ENCODE results near the gene SIGLEC8. TPM values are rescaled to one million over a fixed set of nuclear protein-coding genes. Genes with fewer than 3 reads are reported as not detected.
A peak's percentile ranks its signal among the peaks of the same experiment; 100 is the strongest.
"Not testable (repeated sequence)": the region's sequence is repeated elsewhere in the genome, so short reads cannot be mapped to it uniquely, and the experiment has no call there.

Gene SIGLEC8
- total RNA-seq, 2 experiments from 2014 or later: not detected

- POLR2A ChIA-PET: no interaction called here
- H3K9me3 Mint-ChIP-seq: peaks cover 18% of the 10 kb centered on the region
- H3K4me3 Mint-ChIP-seq: no peak overlapping the region
- CTCF ChIA-PET: no interaction called here
- H3K4me1 Mint-ChIP-seq: peaks cover 28% of the 10 kb centered on the region
- H3K27ac Mint-ChIP-seq: no peak overlapping the region
- peaks cover 4% of the 10 kb centered on the region for H3K36me3 Mint-ChIP-seq (ENCODE audit: low read depth)
- DNase-seq: no peak
- H3K27me3 Mint-ChIP-seq: no peaks in the 10 kb centered on the region
These were observed 7.4 kb downstream of the SIGLEC8 start for GRCh38 chr19:51450730-51451307.

- H3K4me1 Mint-ChIP-seq: peaks cover 28% of the 10 kb centered on the region
- ChIA-PET POLR2A (no interaction called here), CTCF (interaction anchor here (1.1 kb wide), 1 partner anchor 9 kb away, joined by 3 read pairs; no protein-coding TSS in a partner anchor)
- H3K36me3 Mint-ChIP-seq (ENCODE audit: low read depth): peaks cover 4% of the 10 kb centered on the region
- H3K27me3 Mint-ChIP-seq: peaks cover 12% of the 10 kb centered on the region
- H3K27ac Mint-ChIP-seq: peak overlapping the region; percentile 72
- peak overlapping the region; percentile 43 for H3K4me3 Mint-ChIP-seq
- H3K9me3 Mint-ChIP-seq: peaks cover 19% of the 10 kb centered on the region
- peak; percentile 44 for DNase-seq
These were observed 9.7 kb downstream of the SIGLEC8 start for GRCh38 chr19:51448411-51449016.

- no peak overlapping the region for H3K27ac Mint-ChIP-seq
- POLR2A ChIA-PET: no interaction called here
- H3K27me3 Mint-ChIP-seq: peaks cover 14% of the 10 kb centered on the region
- no peak for DNase-seq
- CTCF ChIA-PET: interaction anchor here (1.1 kb wide), 2 partner anchors 9 to 14 kb away, joined by 3 read pairs; no protein-coding TSS in a partner anchor
- peaks cover 33% of the 10 kb centered on the region for H3K4me1 Mint-ChIP-seq
- peak overlapping the region; percentile 43 for H3K4me3 Mint-ChIP-seq
- H3K36me3 Mint-ChIP-seq (ENCODE audit: low read depth): peaks cover 4% of the 10 kb centered on the region
- peaks cover 19% of the 10 kb centered on the region for H3K9me3 Mint-ChIP-seq
These were observed 10.2 kb downstream of the SIGLEC8 start for GRCh38 chr19:51448011-51448410.

- H3K27me3 Mint-ChIP-seq: peaks cover 15% of the 10 kb centered on the region
- H3K4me3 Mint-ChIP-seq; H3K36me3 Mint-ChIP-seq (ENCODE audit: low read depth); POLR2A ChIA-PET; H3K27ac Mint-ChIP-seq; DNase-seq: not testable (repeated sequence)
- H3K9me3 Mint-ChIP-seq: peaks cover 19% of the 10 kb centered on the region
- CTCF ChIA-PET: interaction anchor here (1.1 kb wide), 2 partner anchors 8 to 14 kb away, joined by 3 read pairs; no protein-coding TSS in a partner anchor
- H3K4me1 Mint-ChIP-seq: peaks cover 35% of the 10 kb centered on the region
These were observed 10.7 kb downstream of the SIGLEC8 start for GRCh38 chr19:51447510-51447909.

GRCh38 chr19:51441410-51442390 lies 16.6 kb downstream of the SIGLEC8 start:
- H3K9me3 Mint-ChIP-seq: peaks cover 3% of the 10 kb centered on the region
- POLR2A ChIA-PET: interaction anchor here (0.6 kb wide), 1 partner anchor 695 kb away, joined by 3 read pairs; no protein-coding TSS in a partner anchor
- peak overlapping the region; percentile 57 for H3K4me3 Mint-ChIP-seq
- CTCF ChIA-PET: interaction anchor here (0.7 to 4.6 kb wide), 6 partner anchors 46 to 215 kb away, joined by 3 to 20 read pairs (median 3); partner anchors contain the start of gene VSIG10L
- H3K36me3 Mint-ChIP-seq (ENCODE audit: low read depth): peaks cover under 1% of the 10 kb centered on the region
- peaks cover 23% of the 10 kb centered on the region for H3K27me3 Mint-ChIP-seq
- H3K4me1 Mint-ChIP-seq: peaks cover 45% of the 10 kb centered on the region
- peak; percentile 89 for DNase-seq
- H3K27ac Mint-ChIP-seq: peak overlapping the region; percentile 73

GRCh38 chr19:51440846-51441409 lies 17.3 kb downstream of the SIGLEC8 start:
- Mint-ChIP-seq H3K27ac (peak overlapping the region; percentile 19), H3K36me3 (ENCODE audit: low read depth) (no peaks in the 10 kb centered on the region), H3K27me3 (peaks cover 23% of the 10 kb centered on the region), H3K9me3 (peaks cover 1% of the 10 kb centered on the region), H3K4me3 (peak overlapping the region; percentile 57), H3K4me1 (peaks cover 44% of the 10 kb centered on the region)
- CTCF ChIA-PET: interaction anchor here (1.0 to 4.6 kb wide), 5 partner anchors 20 to 216 kb away, joined by 3 to 20 read pairs (median 3); partner anchors contain the start of gene VSIG10L
- POLR2A ChIA-PET: no interaction called here
- peak; percentile 19 for DNase-seq

GRCh38 chr19:51440052-51440451 lies 18.2 kb downstream of the SIGLEC8 start:
- no peaks in the 10 kb centered on the region for H3K36me3 Mint-ChIP-seq (ENCODE audit: low read depth)
- POLR2A ChIA-PET: no interaction called here
- H3K27ac Mint-ChIP-seq: no peak overlapping the region
- H3K27me3 Mint-ChIP-seq: peaks cover 19% of the 10 kb centered on the region
- CTCF ChIA-PET: interaction anchor here (1.3 to 4.6 kb wide), 5 partner anchors 8 to 102 kb away, joined by 3 to 20 read pairs (median 7); partner anchors contain the start of gene VSIG10L
- peaks cover 44% of the 10 kb centered on the region for H3K4me1 Mint-ChIP-seq
- no peaks in the 10 kb centered on the region for H3K9me3 Mint-ChIP-seq
- no peak for DNase-seq
- H3K4me3 Mint-ChIP-seq: no peak overlapping the region

- H3K4me3 Mint-ChIP-seq: no peak overlapping the region
- H3K36me3 Mint-ChIP-seq (ENCODE audit: low read depth): no peaks in the 10 kb centered on the region
- peak; percentile 59 for DNase-seq
- H3K9me3 Mint-ChIP-seq: no peaks in the 10 kb centered on the region
- H3K27ac Mint-ChIP-seq: no peak overlapping the region
- POLR2A ChIA-PET: no interaction called here
- H3K4me1 Mint-ChIP-seq: peaks cover 44% of the 10 kb centered on the region
- CTCF ChIA-PET: interaction anchor here (1.1 to 4.6 kb wide), 7 partner anchors 9 to 218 kb away, joined by 3 to 20 read pairs (median 4); partner anchors contain the start of gene VSIG10L
- peaks cover 15% of the 10 kb centered on the region for H3K27me3 Mint-ChIP-seq
These were observed 19.2 kb downstream of the SIGLEC8 start for GRCh38 chr19:51439021-51439465.

- H3K4me3 Mint-ChIP-seq: no peak overlapping the region
- peaks cover 10% of the 10 kb centered on the region for H3K4me1 Mint-ChIP-seq
- no peaks in the 10 kb centered on the region for H3K9me3 Mint-ChIP-seq
- ChIA-PET CTCF (no interaction called here), POLR2A (no interaction called here)
- H3K27me3 Mint-ChIP-seq: peaks cover 5% of the 10 kb centered on the region
- no peak for DNase-seq
- no peaks in the 10 kb centered on the region for H3K36me3 Mint-ChIP-seq (ENCODE audit: low read depth)
- no peak overlapping the region for H3K27ac Mint-ChIP-seq
These were observed 23.8 kb downstream of the SIGLEC8 start for GRCh38 chr19:51434456-51434855.

- Mint-ChIP-seq H3K9me3 (no peaks in the 10 kb centered on the region), H3K4me1 (no peaks in the 10 kb centered on the region)
These were observed 25.2 kb downstream of the SIGLEC8 start for GRCh38 chr19:51433043-51433442.

GRCh38 chr19:51431124-51431523 lies 27.1 kb downstream of the SIGLEC8 start:
- ChIA-PET CTCF (interaction anchor here (0.6 kb wide), 1 partner anchor 11 kb away, joined by 3 read pairs; no protein-coding TSS in a partner anchor), POLR2A (no interaction called here)
- Mint-ChIP-seq H3K4me3 (no peak overlapping the region), H3K27ac (no peak overlapping the region), H3K9me3 (no peaks in the 10 kb centered on the region), H3K27me3 (peaks cover 6% of the 10 kb centered on the region), H3K4me1 (no peaks in the 10 kb centered on the region), H3K36me3 (ENCODE audit: low read depth) (no peaks in the 10 kb centered on the region)
- no peak for DNase-seq

More at GRCh38 chr19:51433043-51433442, 25.2 kb downstream of the SIGLEC8 start:
- H3K4me3 Mint-ChIP-seq: no peak overlapping the region
- no peak overlapping the region for H3K27ac Mint-ChIP-seq
- no peak for DNase-seq
- POLR2A ChIA-PET: no interaction called here
- peaks cover 6% of the 10 kb centered on the region for H3K27me3 Mint-ChIP-seq
- CTCF ChIA-PET: interaction anchor here (0.6 to 0.7 kb wide), 2 partner anchors 29 to 121 kb away, joined by 3 to 5 read pairs; no protein-coding TSS in a partner anchor
- H3K36me3 Mint-ChIP-seq (ENCODE audit: low read depth): no peaks in the 10 kb centered on the region

- no peak for DNase-seq
- Mint-ChIP-seq H3K36me3 (ENCODE audit: low read depth) (no peaks in the 10 kb centered on the region), H3K27ac (no peak overlapping the region), H3K27me3 (peaks cover 6% of the 10 kb centered on the region), H3K9me3 (no peaks in the 10 kb centered on the region), H3K4me1 (no peaks in the 10 kb centered on the region), H3K4me3 (no peak overlapping the region)
- ChIA-PET CTCF (no interaction called here), POLR2A (no interaction called here)
These were observed 28.0 kb downstream of the SIGLEC8 start for GRCh38 chr19:51430221-51430620.
